ENCODE measurements around the gene PRR14L.
A peak's percentile ranks its signal among the peaks of the same experiment; 100 is the strongest.
"Not testable (repeated sequence)": the region's sequence is repeated elsewhere in the genome, so short reads cannot be mapped to it uniquely, and the experiment has no call there.

PRR14L gene

DNA sequence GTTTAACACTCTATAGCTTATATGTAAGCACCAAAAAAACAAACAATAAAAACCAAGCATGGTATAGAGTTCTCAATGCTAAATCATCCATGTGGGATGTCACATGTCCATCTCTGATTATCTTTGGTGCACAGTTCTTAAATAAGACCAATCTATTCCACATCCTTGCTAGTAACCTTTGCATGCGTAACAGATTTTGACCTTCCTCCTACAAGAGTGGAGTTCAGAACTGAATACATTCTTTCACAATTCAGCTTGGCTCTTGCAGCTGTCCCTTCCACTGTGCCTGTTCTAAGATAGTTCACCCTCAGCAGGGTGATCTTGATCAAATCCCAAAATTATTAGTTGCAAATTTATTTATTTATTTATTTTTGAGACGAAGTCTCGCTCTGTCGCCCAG is 21.1 kb downstream of the PRR14L start:
- TF ChIP-seq CTCF (IDR thresholded peaks at IDR 0.05; ENCODE audit: low read depth, low read length) (no peak), POLR2A (IDR thresholded peaks at IDR 0.05; ENCODE audit: extremely low read depth, insufficient read length) (no peak), MAX (IDR thresholded peaks at IDR 0.05; ENCODE audit: low read depth, low read length) (0 out of 2 replicates have a peak, but pooled peaks have one; percentile 19), MYC (IDR thresholded peaks at IDR 0.05; ENCODE audit: low read depth, low read length) (no peak)
- no peak for DNase-seq (ENCODE audit: low read depth)
- no peak overlapping the region for H3K4me3 ChIP-seq (ENCODE audit: low read depth, low read length)

DNA sequence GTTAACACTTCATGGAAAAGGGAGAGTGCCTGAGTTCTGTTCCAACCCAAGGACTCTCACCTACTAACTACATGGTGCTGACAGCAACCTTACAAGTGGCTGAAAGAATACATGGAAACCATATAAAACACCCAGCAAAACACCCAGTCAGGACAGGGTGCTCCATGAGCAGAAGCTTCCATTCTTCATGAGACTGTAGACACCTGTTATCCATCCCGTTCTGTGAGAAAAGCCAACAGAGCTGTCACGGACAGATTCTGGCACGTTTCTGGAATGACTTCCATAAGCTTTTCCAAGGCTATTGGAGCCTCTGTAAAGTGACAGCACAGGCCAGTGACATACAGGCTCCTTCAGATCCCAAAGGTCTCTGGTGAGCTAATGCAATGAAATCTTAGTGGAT is 23.2 kb downstream of the PRR14L start:
- no peak for DNase-seq (ENCODE audit: low read depth)
- TF ChIP-seq MYC (IDR thresholded peaks at IDR 0.05; ENCODE audit: low read depth, low read length) = no peak
- TF ChIP-seq POLR2A (IDR thresholded peaks at IDR 0.05; ENCODE audit: extremely low read depth, insufficient read length) = no peak
- TF ChIP-seq CTCF (IDR thresholded peaks at IDR 0.05; ENCODE audit: low read depth, low read length) = no peak
- no peak for TF ChIP-seq MAX (IDR thresholded peaks at IDR 0.05; ENCODE audit: low read depth, low read length)
- no peak overlapping the region for H3K4me3 ChIP-seq (ENCODE audit: low read depth, low read length)

GRCh38 chr22:31723723-31724122 is 26.2 kb downstream of the PRR14L start:
- H3K4me3 ChIP-seq (ENCODE audit: low read depth, low read length) = no peak overlapping the region

DNA sequence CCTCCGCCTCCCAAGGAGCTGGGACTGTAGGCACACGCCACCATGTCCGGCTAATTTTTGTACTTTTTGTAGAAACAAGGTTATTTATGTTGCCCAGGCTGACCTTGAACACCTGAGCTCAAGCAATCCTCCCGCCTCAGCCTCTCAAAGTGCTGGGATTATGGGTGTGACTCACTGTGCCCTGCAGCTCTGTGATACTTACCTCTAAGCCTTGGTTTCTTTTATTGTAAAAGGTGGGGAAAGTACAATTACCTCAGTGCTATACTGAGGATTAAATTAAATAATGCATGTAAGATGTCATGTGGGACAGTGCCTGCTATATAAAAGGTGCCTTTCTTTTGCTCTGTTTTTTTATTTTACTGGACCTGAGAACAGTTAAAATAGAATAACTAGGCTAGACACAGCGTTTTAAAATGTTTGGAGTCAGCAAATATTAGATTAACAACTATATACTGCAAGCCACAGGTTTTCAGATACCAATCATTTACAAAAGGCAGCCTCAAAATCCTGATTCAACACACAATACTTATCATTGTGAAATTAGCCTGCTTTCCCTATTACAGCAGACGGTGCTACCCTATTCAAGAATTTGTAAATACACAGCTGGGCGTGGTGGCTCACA is 30.0 kb downstream of the PRR14L start:
- TF ChIP-seq MAX (IDR thresholded peaks at IDR 0.05; ENCODE audit: low read depth, low read length) (no peak), MYC (IDR thresholded peaks at IDR 0.05; ENCODE audit: low read depth, low read length) (no peak), CTCF (IDR thresholded peaks at IDR 0.05; ENCODE audit: low read depth, low read length) (no peak), POLR2A (IDR thresholded peaks at IDR 0.05; ENCODE audit: extremely low read depth, insufficient read length) (no peak)
- DNase-seq (ENCODE audit: low read depth) = no peak
- no peak overlapping the region for H3K4me3 ChIP-seq (ENCODE audit: low read depth, low read length)

More at GRCh38 chr22:31723723-31724122, 26.2 kb downstream of the PRR14L start:
- TF ChIP-seq POLR2A (IDR thresholded peaks at IDR 0.05; ENCODE audit: extremely low read depth, insufficient read length) (no peak), MYC (IDR thresholded peaks at IDR 0.05; ENCODE audit: low read depth, low read length) (no peak), MAX (IDR thresholded peaks at IDR 0.05; ENCODE audit: low read depth, low read length) (no peak), CTCF (IDR thresholded peaks at IDR 0.05; ENCODE audit: low read depth, low read length) (no peak)
- DNase-seq (ENCODE audit: low read depth) = no peak

GRCh38 chr22:31715147-31715778 is 34.7 kb downstream of the PRR14L start:
- DNase-seq (ENCODE audit: low read depth) = no peak
- H3K4me3 ChIP-seq (ENCODE audit: low read depth, low read length) = no peak overlapping the region
- TF ChIP-seq MAX (IDR thresholded peaks at IDR 0.05; ENCODE audit: low read depth, low read length) = no peak

DNA sequence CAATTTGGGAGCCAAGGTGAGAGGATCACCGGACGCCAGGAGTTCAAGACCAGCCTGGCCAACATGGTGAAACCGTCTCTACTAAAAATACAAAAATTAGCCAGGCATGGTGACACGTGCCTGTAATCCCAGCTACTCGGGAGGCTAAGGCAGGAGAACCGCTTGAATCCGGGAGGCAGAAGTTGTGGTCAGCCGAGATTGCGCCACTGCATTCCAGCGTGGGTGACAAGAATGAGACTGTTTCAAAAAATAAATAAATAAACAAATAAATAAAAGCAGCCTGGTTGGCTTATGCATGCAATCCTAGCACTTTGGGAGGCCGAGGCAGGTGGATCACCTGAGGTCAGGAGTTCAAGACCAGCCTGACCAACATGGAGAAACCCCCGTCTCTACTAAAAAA is 38.7 kb downstream of the PRR14L start:
- peak; percentile 12 for DNase-seq (ENCODE audit: low read depth)
- H3K4me3 ChIP-seq (ENCODE audit: low read depth, low read length) = not testable (repeated sequence)

All from NB4 (cell line).